VCaP (cell line): ENCODE data around the gene COMMD6.

Source experiments
- H3K27ac ChIP-seq: fragments of 450-650 bp; 2 replicates; pipeline ENCODE4 v1.5.1; 2017
- TF ChIP-seq, protein P1 (sequence below): fragments of 450-650 bp; conservative IDR thresholded peaks from 2 replicates; pipeline ENCODE4 v1.5.1; 2017; ENCODE audit warnings: mild to moderate bottlenecking, moderate library complexity

COMMD6 gene

DNA sequence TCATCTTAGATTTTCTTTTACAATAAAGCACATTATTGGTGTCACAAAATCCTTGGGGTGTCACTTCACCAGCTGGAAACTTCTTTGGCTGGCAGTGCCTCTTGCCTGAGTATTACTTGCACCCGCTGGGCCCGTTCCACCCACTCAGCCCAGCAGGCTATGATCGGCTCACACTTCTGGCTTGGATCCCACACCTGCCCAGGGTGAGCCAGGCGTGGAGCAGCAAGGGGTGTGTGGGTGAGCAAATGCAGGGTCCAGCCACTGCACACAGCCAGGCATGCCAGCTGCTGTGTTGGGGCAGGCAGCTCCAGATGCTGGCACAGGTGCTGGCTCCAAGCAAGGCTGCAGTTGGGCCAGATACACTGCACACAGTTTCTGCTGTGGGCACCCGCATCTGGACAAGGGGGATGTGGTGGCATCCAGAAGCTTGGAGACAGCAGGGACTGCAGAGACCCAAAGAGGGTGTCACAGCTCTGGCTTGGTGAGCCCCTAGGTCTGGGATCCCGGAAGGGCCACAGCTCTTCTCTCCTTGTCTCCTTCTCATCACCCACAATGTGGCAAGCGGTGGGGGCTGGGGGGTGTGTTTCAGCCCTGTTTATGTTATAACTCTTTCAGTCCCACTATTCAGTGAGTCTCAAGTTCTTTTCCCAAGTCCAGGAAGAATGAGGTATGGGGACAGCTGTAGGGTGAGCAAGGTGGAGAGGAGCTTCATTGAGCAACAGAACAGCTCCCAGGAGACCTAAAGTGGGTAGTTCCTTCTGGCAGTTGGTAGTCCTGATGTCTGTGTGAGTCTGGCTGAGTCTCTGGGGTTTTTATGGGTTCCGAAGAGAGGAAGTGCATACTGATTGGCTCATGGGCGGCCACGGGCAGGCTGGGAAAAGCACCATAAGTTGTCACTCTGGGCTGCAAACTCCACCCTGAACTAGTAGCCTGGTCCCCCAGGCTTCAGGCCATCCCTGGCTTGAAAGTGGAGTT lies 30.3 kb downstream of the COMMD6 start:
- TF ChIP-seq, protein P1, sequence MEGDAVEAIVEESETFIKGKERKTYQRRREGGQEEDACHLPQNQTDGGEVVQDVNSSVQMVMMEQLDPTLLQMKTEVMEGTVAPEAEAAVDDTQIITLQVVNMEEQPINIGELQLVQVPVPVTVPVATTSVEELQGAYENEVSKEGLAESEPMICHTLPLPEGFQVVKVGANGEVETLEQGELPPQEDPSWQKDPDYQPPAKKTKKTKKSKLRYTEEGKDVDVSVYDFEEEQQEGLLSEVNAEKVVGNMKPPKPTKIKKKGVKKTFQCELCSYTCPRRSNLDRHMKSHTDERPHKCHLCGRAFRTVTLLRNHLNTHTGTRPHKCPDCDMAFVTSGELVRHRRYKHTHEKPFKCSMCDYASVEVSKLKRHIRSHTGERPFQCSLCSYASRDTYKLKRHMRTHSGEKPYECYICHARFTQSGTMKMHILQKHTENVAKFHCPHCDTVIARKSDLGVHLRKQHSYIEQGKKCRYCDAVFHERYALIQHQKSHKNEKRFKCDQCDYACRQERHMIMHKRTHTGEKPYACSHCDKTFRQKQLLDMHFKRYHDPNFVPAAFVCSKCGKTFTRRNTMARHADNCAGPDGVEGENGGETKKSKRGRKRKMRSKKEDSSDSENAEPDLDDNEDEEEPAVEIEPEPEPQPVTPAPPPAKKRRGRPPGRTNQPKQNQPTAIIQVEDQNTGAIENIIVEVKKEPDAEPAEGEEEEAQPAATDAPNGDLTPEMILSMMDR, result no peak
- no peak overlapping the region for H3K27ac ChIP-seq

DNA sequence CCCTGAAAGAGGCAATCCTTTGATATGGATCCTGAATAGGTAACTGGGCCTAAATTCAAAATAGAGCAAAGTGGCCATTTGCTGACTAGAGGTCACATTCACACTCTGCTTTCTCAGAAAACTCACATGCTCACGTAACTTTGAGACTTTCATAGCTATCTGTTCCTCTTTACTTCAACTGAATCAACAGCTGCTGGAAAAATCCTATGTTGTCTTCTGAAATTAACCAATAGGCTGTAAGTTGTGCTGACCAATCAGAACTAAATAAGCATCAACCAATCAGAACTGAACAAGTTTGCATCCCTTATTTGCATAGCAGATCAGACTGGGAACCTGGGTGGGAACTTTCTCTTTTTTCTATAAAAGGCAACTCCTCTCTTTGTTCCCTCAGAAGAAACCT lies 31.6 kb downstream of the COMMD6 start:
- TF ChIP-seq, protein P1, result no peak

DNA sequence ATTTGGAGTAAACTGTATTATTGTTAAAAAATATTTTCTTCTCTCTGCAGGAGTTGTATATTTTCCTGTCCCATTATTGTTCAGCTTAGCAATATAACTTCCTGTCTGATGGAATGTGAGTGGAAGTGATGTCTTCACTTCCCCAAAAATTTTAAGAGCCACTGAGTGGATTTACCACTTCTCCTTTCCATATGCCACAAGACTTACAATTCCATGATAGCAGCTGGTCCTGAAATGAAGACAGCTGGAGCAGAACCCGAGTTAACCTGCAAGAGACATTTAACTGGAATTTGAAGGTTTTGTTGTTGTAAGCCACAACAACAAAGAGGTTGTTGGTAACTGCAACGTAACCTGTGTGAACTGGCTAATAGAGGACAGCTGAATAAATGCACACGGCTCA lies 32.3 kb downstream of the COMMD6 start:
- TF ChIP-seq, protein P1, result no peak
- no peak overlapping the region for H3K27ac ChIP-seq

More for the DNA sequence above, 31.6 kb downstream of the COMMD6 start:
- H3K27ac ChIP-seq, result no peak overlapping the region

DNA sequence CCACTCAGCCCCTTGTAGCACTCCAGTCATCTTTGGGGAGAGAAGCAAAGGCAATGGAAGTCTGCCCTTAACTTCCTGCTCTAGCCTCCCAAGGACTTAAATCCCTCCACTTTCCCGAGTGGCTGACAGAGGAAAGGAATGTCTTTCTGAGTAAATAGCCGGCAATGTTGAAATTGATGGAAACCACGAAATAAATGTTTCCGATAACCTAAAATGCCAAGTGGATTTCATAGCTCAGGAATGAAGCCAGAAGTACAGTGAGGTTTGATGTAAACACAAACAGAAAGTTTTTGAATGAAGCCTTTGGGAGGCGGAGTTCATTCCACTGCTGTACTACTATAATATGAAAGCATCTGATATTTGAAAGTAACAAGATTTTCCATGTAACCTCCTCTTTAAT lies 41.7 kb downstream of the COMMD6 start:
- H3K27ac ChIP-seq, result no peak overlapping the region
- TF ChIP-seq, protein P1, result no peak

DNA sequence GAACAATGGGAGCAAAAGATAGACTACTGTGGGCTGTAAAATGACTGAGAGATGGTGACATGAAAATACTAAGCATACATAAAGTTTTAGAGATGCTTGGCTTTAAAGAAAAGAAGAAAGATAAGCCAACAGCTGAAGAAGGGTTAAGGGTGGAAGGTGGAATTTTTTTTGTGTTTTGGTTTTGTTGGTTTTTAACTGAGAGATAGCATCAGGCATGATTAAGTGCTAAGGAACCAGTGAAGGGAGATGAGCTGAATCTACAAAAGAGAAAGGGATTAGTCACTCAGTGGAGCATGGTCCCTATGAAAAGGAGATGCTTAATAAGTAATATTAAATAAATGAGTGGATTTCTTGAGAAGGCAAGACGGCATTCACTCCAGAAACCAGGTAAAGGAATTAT lies 43.1 kb downstream of the COMMD6 start:
- H3K27ac ChIP-seq, result no peak overlapping the region

DNA sequence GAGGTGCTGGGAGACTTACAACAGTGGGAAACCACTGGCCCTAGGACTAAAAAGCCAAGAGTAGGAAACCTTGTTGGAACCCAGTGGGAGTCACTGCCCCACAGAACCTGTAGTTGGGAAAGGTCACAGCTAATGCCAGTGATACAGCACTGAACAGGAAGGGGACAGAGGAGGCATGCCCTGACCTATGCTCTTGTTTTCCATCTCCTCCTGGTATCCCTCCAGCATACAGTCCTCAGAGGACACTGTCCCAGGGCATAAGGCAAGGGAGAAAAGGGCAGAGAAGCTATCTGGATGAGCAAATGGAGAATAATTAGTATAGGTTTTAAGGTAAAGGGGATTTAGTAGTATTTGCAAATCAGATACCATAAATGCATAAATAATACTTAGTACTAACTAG lies 44.5 kb downstream of the COMMD6 start:
- no peak overlapping the region for H3K27ac ChIP-seq
- TF ChIP-seq, protein P1, result no peak

More for the DNA sequence above, 43.1 kb downstream of the COMMD6 start:
- TF ChIP-seq, protein P1, result no peak

DNA sequence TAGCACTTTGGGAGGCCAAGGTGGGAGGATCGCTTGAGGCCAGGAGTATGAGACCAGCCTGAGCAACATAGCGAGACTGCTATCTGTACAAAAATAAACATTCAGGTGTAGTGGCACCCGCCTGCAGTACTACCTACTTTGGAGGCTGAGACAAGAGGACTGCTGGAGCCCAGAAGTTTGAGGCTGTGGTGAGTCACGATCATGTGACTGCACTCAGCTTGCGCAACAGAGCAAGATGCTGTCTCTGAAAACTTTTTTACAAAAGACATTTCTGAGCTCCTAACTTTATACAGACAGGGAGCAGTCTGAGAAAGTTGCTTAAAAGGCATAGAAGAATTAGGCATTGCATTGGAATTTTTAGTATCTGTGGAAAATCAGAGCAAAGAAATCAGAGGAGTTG lies 45.3 kb downstream of the COMMD6 start:
- no peak overlapping the region for H3K27ac ChIP-seq
- TF ChIP-seq, protein P1, result no peak
